Superior temporal gyrus (tissue), 1 donor: ENCODE data around the gene NAB1.

ENCODE experiments used
- DNase-seq: peaks from one replicate; pipeline ENCODE4 v3.0.0-alpha.2; 2016; ENCODE audit errors: extremely low spot score

The NAB1 gene

DNA sequence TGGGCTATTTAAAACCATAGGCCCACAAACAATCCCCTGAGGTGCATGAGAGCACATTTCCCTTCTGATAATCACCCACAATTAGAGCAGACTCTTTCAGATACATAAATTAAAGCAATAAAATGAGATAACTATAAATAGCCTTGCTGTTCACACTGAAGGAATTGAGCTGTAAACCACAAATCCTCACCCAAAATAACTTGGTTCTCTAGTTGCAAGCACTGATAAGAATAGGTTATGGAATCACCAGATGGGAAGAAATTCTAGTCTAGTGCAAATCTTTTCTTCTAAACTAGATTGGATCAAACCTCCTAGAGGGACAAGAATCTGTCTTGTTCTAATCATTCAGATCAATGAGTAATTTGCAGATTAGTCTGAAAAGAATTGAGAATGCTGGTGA lies 64.6 kb downstream of the NAB1 start:
- DNase-seq = no peak

GRCh38 chr2:190714958-190715357 lies 66.1 kb downstream of the NAB1 start:
- DNase-seq = no peak

DNA sequence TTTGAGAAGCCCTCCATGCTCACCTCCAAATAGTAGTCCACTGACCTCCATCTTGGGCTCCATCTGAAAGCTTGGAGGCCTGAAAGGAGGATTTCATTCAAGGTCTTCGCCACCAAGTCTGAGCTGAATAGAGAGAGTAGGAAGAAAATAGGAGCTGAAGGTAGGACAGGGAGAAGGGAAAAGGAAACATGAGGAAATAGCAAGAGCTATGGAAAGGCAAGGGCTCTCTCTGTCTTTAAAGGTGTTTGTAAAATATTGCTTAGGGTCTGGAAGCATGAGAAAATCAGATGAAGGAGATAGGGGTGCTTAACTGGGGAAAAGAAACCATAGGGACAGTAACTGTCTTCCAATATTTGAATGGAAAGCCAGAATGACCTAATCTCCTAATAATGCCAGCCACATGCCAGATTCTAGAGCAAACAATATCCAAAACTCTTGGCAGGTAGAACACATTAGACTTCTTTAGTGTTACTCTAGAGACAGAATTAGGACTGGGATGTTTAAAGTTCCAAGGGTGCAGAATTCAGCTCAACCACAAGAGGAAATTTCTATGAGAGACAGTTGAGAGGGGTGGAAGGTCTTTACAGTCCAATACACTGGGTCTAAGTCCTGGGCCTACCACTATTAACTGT lies 67.4 kb downstream of the NAB1 start:
- no peak for DNase-seq

- DNase-seq = no peak
Measured at GRCh38 chr2:190717306-190717705, 68.4 kb downstream of the NAB1 start.

- no peak for DNase-seq
Measured at GRCh38 chr2:190717764-190718651, 69.1 kb downstream of the NAB1 start.

DNA sequence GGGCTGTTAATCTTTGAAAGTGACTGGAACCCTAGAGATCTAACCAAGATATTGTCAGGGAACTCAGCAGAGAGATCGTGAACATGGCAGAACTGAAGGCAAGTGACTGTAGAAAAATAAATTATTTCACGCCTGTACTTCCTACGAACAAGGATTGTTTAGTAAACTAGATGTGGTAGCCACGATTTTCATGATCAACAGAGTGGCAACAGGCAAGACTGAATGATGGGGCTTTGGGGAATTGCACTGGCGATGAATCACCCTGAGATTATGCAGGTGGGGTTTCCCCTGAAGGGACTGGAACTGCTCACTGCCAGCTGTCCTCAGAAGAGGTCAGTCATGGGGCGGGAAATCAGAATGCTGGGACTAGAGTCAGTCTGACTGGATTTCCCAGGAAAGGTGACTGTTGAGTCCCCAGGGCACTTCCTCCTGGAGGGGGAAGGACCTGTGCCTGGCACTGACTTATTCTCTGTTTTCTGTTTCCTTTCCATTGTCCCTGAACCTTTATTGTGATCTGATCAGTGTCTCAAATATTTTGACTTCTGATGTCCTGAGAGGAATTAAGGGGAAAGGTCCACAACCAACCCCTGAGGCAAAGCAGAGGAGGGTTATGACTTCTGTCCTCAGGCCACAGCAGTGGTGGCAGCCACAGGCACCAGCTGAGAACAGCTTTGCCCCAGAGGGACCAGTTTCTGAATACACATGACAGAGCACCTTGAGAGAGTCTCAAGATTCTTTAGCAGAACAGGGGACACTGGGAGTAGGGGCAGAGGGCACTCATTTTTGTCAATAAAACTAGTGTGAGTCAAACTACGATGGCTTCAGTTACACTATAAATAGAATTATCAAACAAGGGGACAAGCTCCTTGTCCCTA lies 70.0 kb downstream of the NAB1 start:
- no peak for DNase-seq

GRCh38 chr2:190720276-190720675 lies 71.4 kb downstream of the NAB1 start:
- no peak for DNase-seq

GRCh38 chr2:190720691-190721090 lies 71.8 kb downstream of the NAB1 start:
- no peak for DNase-seq

DNA sequence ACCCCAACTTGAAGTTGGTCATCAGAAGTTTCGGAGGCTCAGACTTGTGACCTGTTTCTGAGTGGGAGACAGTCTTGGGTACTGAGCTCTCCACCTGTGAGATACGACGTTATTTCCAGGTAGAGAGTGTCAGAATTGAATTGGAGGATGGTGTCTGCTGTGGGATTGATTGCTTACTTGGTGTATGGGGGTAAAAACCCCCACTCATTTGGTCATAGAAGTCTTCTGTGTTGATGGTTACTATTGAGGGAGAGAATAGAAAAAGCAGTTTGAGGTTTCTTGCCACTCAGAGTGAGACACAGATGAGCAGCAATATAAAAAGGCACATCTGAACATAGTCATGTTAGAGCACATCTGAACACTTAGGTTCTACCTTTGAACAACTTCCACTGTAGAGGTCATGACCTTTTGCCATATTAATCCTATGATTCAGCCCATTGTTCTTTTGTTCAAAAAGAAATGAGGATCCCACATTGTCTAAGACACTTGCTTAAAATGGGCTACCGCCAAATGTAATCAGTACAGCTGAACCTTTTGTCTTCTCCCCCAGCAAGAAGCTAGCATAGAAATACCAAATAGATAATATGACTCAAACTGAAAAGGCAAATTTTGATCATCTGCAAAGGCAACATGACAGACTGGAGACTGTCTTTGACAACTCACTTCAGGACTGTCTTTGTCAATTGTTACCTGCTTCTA lies 73.3 kb downstream of the NAB1 start:
- no peak for DNase-seq

GRCh38 chr2:190722835-190723234 lies 74.0 kb downstream of the NAB1 start:
- DNase-seq = no peak

DNA sequence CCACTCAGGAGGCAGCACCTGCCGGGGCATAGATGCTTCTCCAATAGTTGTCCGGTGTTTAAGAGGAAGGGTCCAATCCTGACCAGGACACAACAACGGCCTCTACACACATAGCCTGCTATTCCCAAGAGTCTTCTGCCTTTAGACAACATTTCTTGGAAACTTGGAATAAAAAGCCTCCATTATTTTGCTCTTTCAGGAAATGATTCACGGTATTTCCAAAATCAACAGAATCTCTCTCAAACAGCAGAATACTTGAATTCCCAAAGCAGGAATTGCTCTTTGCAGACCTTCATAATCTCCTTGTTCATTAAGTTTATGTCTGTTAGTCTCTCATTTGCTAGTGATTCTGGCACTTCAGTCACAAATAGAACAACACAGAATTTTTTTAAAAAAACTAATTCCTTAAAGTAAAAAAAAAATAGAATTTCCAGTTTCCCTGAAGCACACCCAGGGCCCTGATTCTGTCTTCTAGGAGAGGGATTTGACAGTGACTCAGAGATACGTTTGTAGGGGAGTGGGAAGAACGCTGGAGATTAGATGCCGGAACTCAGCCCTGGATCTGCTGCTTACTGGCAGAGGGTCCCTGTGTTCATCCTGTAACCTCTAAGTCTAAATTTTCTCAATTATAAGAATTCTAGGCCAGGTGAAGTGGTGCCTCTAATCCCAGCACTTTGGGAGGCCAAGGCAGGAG lies 74.7 kb downstream of the NAB1 start:
- DNase-seq = no peak

- DNase-seq = no peak
Measured at GRCh38 chr2:190726255-190726654, 77.4 kb downstream of the NAB1 start.

DNA sequence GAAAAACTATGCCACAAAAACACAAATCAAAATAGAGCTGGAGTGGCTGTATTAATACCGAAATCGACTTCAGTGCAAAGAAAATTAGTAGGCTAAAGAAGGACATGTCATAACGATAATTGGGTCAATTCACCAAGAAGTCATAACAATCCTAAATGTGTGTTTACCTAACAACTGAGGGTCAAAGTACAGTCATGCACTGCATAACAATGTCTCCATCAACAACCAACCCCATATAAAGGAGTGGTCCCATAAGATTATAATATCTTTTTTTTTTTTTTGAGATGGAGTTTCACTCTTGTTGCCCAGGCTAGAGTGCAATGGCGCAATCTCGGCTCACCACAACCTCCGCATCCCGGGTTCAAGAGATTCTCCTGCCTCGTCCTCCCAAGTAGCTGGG lies 87.5 kb downstream of the NAB1 start:
- DNase-seq = no peak

DNA sequence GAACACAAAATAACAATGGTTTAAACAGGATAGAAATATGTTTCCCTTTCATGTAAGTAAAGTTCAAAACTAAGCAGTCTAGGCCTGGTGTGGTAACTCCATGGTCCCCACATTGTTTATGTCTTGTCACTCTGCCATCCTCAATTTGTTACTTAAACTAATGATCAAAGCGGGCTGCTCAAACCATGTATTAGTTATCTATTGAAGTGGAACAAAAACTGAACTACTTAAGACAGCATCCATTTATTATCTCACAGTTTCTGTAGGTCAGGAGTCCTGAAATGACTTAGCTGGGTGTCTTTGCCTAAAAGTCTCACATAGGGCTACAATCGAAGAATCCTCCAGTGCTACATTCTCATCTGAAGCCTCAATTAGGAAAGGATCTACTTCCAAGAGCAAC lies 91.6 kb downstream of the NAB1 start:
- DNase-seq = no peak
